Left renal cortex interstitium (tissue), 4 donors: ENCODE data around the gene KIF16B. TPM values are rescaled to one million over a fixed set of nuclear protein-coding genes. Genes with fewer than 3 reads are reported as not detected.
A peak's percentile ranks its signal among the peaks of the same experiment; 100 is the strongest.
"Not testable (repeated sequence)": the region's sequence is repeated elsewhere in the genome, so short reads cannot be mapped to it uniquely, and the experiment has no call there.

Experiments used
- DNase-seq, 4 donors: peaks; one replicate each; pipeline ENCODE4 v3.0.0-alpha.2; 2013; ENCODE audit warnings: low read depth in 4 of 4, low spot score in 2 of 4, missing footprints in 1 of 4
- polyA plus RNA-seq, 4 donors: library from polyadenylated mRNA; unstranded; fragments of 120-200 nt; gene quantifications; one replicate each; pipeline ENCODE4 v1.2.1, GENCODE V29; 2013; ENCODE audit not compliant: insufficient read length in 4 of 4

Gene KIF16B
- polyA plus RNA-seq, 4 donors: 16.8 to 26.0 (median 23.4) TPM

DNA sequence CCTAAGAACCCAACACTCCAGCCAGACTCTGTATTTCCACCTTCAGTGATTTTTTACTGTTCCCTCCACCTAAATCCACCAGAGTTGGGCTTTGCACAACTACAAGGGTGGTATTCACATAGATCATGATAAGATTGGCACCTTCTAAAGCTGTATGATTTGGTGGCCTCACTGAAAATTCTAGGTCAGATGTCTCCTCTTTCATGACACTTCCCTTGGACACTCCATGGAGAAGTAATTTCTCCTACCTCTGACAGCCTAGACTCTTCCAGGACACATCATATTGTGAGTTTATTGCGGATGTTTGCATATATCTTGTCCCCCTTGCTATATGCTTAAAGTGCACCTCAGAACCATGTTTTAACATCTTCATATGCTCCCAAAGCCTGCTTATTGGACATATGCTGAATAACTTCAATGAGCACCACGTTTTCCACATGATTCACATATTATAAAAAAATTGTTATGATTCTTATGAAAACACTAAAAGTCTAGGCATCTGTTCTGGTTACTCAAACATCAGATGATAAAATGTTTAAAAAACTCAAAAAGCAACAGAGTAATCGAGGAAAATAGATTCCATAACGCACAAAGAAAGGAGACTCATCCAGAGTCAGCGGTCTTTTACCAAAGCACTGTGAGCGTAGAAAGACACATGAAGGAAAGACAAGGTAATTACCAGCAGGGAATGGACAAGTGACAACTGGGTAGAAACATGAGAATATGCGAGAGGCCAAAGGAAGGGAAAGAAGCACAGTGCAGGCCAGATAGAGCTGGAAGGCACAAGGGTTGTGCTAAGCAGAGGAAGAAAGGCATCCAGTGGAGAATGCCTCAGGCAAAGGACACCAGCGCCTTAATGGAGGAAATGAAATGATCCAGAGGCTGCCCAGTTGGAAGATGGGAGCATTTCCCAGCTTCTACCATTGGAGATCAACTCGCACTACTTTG lies 46.5 kb downstream of the KIF16B start:
- no peak for DNase-seq

DNA sequence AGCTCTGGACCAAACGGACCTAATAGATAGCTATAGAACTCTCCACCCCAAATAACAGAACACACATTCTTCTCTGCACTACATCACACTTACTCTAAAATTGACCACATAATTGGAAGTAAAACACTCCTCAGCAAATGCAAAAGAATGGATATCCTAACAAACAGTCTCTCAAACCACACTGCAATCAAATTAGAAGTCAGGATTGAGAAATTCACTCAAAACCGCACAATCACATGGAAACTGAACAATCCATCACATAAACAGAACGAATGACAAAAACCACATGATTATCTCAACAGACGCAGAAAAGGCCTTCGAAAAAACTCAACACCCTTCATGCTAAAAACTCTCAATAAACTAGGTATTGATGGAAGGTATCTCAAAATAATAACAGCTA lies 50.6 kb downstream of the KIF16B start:
- not testable (repeated sequence) for DNase-seq

DNA sequence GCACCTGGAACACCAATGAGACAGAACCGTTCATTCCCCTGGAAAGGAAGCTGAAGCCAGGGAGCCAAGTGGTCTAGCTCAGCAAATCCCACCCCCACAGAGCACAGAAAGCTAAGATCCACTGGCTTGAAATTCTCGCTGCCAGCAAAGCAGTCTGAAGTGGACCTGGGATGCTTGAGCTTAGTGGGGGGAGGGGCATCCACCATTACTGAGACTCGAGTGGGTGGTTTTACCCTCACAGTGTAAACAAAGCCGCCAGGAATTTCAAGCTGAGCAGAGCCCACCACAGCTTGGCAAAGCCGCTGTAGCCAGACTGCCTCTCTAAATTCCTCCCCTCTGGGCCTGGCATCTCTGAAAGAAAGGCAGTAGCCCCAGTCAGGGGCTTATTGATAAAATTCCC lies 53.1 kb downstream of the KIF16B start:
- DNase-seq: no peak

DNA sequence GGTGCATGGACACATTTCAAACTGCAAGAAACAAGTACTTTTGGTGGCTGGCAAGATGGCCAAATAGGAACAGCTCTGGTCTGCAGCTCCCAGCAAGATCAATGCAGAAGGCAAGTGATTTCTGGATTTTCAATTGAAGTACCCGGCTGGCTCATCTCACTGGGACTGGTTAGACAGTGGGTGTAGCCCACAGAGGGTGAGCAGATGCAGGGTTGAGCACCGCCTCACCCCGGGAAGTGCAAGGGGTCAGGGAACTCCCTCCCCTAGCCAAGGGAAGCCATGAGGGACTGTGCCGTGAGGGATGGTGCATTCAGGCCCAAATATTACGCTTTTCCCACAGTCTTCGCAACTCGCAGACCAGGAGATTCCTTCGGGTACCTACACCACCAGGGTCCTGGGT lies 53.6 kb downstream of the KIF16B start:
- DNase-seq: not testable (repeated sequence)

DNA sequence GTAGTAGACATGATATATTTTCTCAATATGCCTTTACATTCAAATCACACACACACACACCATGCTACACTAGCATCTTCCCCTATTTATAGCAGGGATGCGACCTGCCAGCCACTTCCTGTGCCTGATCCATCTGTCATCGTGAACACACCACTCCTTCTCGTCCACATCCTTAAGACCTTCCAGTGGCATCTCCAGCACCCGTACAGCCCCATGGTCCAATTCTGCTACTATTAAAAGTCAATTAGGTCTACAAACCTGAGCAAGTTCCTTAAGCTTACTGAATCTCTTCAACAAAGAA lies 54.5 kb downstream of the KIF16B start:
- DNase-seq: no peak

DNA sequence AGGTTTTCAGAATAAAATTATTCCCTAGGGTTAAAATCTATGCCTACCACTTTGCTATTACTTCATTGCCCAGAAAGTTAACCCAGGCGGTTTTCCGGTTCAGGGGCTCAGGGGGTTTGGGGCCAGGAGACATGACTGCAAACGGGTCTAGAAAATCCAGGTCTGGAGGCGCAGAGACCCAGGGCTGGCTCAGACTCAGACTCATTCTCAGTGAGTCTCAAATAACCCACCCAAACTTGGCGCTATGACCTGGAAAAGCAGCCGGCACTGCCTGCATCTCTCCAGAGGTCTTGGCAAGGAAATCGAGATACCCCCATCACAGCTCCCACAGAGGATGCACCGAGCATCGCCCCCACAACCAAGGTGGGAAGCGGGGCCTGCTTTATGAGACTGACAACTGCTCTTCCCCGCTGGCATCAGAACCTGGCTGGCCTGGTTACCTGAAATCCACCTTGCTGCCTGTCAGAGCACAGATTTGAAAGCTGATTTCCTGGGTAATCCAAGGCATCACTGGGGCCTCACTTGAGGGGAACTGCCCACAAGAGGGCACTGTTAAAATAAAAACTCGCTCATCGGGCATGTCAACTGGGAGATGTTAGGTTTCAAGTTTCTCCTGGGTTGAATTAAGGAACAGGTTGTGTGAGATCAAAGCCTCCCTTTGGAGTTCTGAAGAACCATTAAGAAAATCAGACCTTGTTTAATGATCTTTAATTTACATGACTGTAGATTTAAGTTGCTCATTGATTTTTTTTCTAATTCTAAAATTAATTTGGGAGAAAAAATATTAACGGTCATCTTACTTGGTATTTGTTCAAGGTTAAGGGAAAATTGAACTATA lies 55.1 kb downstream of the KIF16B start:
- peak in 3 of 4 donors; percentile 7 to 34 (median 28) for DNase-seq

DNA sequence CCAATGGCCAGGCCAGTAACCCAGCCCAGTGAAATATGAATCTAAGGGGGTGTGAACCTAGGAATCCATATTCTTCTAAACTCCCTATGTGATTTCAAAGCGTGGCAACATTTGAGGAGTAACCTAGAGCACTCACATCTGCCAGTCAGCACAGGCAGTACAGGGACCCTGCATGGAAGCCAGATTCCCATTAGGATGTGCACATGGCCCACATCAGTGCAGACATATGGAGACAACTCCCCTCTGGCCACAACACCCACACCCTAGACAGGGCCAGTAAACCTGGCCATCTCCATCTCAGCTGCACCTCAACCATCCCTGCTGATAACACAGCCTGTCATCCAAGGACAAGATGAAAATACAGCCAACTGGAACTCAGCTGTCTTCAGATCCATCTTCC lies 56.5 kb downstream of the KIF16B start:
- DNase-seq: no peak

DNA sequence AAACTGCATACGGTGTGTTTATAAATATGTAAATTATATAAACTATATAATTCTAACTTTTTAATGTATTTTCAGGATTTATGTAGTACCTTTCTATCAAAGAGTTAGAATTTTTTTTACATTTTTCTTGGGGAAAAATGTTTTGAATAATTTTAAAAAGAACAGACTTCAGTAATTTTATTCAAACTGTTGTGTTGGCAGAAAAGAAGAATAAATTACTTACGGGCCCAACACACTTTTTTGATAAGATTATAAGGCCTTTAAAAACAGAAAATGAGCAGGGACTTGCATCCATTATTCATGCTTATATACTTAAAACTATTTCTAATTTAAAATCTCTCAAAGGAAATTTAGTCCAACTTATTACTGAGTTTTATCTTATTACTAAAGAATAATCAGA lies 58.2 kb downstream of the KIF16B start:
- DNase-seq: no peak

DNA sequence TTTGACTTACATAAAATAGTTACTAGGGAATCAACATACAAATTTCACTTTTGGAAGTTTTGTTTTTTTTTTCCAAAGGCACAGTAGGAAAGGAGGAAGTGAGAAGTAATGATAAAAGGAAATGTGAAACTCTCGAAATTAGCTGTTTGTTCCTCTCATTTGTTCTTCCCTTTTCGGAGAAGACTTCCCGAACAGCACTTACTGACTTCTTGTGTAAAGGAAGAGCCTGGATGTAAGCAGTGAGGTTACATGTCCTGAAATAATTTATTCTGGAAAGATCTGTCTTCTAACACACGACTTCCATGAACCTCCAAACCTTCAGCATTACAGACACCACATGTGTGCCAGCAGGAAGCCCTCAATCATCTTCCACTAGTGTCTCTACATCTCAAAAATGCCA lies 59.1 kb downstream of the KIF16B start:
- DNase-seq: no peak

DNA sequence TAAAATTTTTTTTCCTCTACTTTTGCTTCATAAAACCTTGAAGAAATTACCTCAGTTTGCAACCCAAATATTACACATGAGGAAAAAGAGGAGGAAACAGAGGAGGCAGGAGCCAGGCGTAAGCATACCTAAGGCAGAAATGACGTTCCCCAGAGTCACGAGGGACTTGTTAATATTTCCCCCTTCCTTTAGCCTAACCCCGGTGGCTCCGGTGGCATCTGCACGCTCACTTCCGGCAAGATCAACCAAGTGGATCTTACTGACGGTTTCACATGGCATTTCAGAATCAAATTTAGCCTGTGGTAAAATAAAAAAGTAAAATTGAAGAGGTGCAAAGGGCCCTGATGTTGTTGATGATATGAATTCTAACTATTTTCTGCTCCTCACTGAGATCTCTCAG lies 67.4 kb downstream of the KIF16B start:
- DNase-seq: no peak

DNA sequence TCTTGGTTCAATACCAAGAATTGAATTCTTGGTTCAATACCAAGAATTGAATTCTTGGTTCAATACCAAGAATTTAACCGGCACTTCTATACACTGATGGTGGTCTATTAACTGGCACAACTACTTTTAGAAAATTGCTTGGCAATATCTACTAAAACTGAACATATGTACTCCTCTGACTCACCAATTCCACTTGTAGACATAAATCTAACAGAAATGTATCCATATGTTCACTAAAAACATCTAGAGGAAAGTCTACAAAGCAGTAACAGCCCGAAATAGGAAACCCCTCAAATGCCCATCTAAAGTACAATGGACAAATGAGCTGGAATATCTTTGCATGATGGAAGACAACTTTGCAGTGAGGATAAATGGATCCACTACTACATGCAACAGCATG lies 71.9 kb downstream of the KIF16B start:
- no peak for DNase-seq

DNA sequence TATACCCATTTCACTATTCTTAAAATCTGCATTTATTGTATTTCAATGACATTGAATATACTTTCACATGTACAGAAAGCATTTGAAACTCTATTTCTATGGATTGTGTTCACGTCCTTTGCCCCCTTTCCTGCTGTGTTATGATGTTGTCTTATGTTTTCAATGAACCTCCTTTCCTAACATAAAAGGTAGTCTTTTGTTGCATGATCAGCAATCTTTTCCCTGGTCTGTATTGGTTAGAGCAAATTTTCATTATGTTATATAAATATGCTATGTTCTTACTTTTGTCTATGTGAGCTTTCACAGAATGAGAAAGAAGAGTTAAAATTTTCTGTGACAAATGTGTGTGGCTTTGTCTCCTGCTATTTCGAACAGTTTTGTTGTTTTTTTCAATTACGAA lies 73.1 kb downstream of the KIF16B start:
- DNase-seq: no peak

DNA sequence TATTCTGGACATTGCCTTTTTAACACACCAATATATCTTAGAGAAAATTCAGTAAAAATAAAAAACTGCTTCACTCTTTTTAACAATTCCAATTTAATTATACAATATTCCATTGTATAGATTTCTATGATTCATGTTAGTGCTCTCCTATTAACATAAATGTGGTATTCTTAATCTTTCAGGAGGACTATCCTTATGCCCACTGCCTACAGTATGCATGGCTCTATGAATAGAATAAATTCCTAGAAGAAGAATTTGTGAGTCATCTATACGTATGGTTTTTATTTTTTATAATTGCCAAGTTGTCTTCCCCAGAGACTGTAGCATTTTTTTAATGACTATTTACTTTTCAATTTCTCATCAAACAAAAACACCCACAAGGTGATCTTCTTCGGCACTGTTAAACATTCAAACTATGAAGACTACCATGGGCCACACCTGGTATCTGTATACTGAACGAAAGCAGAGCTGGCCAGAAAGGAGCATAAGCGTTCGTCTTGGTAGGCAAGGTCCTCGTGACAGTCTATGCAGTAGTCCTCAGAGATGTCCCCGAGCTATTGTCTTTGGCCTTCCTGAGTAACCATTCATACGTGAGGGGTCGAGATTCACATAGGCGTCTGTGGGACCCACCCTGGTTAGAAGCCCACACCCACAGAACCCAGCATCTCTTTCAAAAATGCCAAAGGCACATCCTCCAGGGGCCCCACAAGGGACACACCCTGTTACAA lies 74.6 kb downstream of the KIF16B start:
- DNase-seq: no peak

DNA sequence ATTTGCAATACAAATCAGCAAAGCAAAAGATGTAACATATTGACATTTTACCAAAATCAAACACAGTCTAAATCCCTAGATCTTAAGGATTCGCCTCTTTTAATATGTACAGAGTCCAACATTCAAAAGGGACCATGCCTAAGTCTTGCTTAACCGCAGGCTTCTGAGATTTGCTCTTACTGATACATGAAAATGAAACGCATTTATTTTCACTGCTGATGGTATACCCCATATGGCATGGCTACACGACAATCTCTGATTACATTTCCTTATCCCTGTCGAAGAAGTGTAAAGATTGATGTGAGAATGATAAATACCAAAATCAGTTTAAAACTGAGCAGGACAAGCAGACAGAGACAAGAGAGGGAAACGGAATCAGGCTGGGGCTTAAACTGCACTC lies 75.4 kb downstream of the KIF16B start:
- DNase-seq: no peak

DNA sequence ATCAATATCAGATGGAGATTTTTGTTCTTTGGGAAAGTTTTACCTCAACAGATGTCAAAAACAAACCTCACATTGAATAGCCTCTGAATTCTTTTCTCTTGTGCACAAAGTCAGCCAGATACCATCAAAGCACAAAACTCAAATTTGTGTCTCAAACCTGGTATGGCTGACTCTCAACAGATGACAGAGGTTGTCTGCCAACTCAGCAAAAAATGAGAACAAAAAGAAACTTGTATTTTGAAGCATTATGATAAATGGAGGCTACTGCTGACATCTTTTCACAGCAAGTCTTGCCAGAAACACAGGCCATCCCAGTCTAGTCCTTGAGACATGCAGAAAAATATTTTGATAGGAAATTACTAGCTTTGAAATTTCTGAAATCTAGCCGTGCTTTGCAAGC lies 79.8 kb downstream of the KIF16B start:
- no peak for DNase-seq

DNA sequence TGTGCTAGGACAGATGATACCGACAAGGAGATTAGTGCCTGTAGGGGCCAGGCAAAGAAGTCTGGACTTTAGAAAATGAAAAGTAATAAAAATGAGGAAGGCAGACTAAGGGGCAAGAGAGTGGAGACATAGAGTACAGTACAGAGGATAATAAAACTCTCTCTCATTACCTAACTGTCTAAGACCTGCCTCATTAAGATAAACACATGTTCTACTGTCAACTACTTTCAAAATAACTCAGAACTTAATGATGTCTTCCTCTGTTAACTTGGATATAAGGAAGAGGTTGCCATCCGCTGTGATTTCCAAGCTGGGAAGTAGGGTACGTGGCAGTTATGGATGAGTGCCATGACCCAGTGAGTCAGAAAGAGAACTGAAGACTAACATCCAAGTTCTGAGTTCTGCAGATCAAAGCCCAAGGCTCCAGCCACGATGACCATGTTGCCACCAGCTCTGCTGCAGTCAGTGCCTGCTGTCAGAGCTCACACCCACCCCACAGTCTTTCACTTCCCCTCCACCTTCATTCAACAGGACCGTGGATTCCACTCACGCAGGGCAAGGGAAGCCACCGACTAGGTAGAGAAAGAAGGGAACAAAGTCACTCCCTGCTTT lies 81.8 kb downstream of the KIF16B start:
- no peak for DNase-seq

DNA sequence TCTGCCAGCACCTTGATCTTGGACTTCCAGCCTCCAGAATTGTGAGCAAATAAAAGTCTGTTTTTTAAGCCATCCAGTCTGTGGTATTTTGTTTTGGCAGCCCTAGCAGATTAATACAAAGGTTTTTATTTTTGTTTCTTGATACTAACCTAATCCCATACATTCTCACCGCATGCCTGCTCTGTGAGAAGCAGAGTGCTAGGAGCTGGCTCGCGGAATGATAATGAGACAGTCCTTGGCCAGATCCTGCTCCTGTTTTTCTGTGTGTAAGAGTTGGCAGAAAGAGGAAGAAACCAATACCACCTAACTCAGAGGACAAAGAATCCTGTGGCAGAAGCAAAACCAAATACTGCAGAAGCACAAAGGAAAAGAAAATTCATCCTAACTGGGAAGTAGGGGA lies 82.6 kb downstream of the KIF16B start:
- no peak for DNase-seq

DNA sequence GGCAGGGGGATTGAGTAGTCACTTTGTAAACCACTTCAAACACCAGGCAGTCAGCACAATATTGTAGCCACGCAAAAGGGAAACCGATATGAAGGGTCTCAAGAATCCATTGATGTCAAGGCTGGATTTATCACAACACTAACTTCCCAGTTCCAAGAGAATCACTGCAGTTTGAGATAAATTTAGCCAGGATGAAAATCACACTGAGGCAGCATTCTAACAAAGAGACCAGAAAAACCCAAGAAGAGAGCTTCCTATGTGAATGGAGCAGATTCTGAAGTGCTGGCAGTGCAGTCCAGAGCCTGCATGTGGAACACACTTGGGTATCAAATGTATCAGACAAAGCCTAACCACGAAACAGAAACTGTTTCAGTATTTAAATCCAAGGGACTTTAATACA lies 84.6 kb downstream of the KIF16B start:
- no peak for DNase-seq

DNA sequence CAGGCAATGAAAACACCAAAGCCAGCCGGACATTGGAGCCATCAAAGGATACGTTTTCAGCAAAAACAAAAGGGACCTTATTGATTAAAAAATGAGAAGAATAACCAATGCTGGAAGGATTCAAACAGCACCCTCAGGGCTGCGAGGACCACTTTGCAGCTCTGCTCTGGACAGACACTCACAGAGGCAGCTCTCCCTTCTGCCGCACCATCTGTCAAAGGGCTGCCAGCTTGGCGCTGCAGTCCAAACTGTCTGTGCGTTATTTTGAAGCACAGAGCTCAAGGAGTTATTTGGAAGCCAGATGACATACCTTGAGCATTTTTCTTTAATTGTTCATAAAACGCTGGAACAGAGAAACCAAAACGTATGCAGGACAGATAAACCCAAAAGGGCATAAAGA lies 85.2 kb downstream of the KIF16B start:
- DNase-seq: no peak

DNA sequence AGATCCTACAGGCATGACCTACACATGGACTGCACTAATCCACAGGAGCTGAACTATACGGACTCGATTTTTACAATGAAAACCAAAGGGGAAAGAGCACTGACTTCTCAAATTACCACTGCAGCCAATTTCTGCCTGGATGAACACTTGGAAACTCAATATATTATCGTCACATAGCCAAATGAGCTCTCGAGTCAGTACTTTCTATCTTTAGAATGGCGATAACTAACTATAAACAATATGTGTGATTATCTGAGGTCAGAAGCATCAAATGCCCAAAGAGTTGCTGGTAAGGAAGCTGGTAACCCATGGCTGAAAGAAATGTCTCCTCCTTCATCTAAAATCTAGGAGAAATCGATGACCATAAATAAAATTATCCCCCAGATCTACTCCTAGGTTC lies 86.7 kb downstream of the KIF16B start:
- no peak for DNase-seq

DNA sequence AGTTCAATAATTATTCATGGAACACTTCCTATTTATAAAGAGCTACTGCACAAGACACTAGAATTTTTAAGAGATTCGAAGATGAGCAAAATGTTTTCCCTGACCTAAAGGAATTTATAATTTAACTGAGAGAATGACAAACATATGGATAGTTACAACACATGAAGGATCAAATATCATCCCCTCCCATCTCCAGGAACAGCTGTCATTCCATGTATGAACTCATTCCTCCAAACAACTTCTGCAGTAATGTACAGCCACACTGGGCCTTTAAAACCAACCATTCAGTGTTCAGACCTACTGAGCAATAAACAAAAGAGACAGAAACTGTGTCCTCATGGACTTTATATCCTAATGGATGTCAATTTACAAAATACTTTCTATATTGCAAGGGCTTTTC lies 87.8 kb downstream of the KIF16B start:
- no peak for DNase-seq
